Skin of body (tissue), 2 donors: ENCODE measurements around the gene CREB3L1. TPM values are rescaled to one million over a fixed set of nuclear protein-coding genes. Genes with fewer than 3 reads are reported as not detected.
A peak's percentile ranks its signal among the peaks of the same experiment; 100 is the strongest.

ENCODE experiments used
- DNase-seq: peaks from one replicate; lab custom pipeline; 2025; lab: John Stamatoyannopoulos, UW
- total RNA-seq: library from RNA; depleted of rRNA; stranded (reverse); fragments of >200 nt; gene quantifications from one replicate; pipeline ENCODE4 v1.2.3, GENCODE V29; 2014

The CREB3L1 gene
- total RNA-seq, 1 donor from 2014 or later: 27.1 TPM

GRCh38 chr11:46272816-46273427, 4.5 kb upstream of the CREB3L1 start:
- peak; percentile 87 for DNase-seq

- peak; percentile 10 for DNase-seq
These were observed 3.8 kb upstream of the CREB3L1 start for GRCh38 chr11:46273511-46274205.

GRCh38 chr11:46275964-46276641, 1.4 kb upstream of the CREB3L1 start:
- DNase-seq: no peak

- DNase-seq: peak; percentile 70
These were observed 195 bp upstream of the CREB3L1 start for GRCh38 chr11:46277313-46277621.

DNA sequence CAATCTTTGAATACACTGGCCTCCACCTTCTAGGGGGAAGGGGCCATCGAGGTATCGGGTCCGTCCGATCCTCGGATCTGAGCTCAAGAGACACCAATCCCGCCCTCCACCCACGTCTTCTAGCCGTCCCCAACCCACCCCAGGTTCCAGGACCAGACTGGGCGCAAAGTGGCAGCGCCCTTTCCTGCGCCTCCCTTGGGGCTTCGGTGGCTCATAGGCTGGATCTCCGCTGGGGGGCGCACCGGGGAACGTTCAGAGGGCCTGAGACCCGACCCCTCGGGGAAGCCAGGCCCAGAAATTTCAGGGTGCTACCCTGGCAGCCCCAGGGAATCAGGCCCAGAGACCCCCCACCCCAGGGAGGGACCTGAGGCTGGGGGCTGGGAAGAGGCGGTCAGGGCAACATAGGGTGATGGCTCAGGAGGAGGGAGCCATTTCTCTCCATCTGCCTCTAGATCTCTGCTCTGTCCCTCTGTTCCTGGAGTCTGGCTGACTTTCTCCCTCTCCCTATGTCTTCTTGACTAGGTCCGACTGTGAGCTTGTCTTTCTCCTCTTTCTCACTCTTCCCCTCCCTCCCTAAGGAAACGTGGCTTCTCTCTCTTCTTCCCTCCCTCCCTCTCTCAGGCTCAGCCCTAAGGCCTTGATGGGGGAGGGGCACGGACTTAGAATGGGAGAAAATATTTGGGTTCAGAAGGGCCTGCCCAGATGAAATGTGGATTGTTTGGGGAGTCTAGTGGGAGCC, 1.1 kb downstream of the CREB3L1 start:
- no peak for DNase-seq

DNA sequence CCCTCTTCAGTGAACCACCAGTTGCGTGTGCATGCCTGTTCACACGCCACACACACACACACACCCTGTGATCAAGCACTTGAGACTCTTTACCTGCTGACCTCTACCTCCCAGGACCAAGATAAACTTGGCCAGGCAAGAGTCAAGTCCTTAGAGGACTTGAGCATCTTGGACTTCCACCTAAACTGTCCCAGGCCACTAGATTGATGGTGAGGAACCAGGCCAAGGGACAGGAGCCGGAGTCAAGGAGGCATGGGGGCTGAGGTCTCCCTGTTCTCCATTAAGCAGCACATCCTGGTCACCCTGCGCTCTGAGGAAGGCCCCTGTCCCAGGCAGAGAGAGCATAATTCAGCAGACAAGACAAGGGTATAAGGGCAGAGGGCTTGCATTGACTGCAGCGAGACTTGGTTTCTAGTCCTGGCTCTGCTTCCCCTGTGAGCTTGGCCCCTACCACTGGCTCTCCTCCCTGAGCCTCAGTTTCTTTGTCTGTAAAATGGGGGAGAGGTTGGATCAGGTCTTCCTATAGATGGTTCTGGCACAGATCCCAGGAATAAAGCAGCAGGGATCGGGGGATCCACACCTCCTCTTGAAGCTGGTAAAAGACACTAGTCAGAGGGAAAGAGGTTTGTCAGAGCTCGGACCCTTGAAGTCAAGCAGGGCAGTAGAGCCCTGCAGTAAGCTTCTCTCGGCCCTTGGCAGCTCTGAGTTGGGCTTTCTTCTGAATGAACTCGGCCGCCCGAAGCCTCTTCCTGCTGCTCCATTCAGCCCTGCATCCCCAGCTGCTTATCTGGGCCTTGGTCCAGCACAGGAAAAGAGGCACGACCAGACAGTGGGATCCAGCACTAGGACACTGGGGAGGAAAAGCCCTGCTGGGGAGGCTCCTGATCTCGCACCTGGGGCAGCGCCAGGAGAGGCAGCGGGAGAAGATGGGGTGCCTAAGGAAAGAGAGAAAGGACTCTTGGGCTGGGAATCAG, 2.0 kb downstream of the CREB3L1 start:
- peak; percentile 60 for DNase-seq

- DNase-seq: no peak
These were observed 3.2 kb downstream of the CREB3L1 start for GRCh38 chr11:46280706-46281105.

- peak; percentile 29 for DNase-seq
These were observed 3.9 kb downstream of the CREB3L1 start for GRCh38 chr11:46281371-46281831.

GRCh38 chr11:46285173-46285572, 7.7 kb downstream of the CREB3L1 start:
- DNase-seq: peak; percentile 7

DNA sequence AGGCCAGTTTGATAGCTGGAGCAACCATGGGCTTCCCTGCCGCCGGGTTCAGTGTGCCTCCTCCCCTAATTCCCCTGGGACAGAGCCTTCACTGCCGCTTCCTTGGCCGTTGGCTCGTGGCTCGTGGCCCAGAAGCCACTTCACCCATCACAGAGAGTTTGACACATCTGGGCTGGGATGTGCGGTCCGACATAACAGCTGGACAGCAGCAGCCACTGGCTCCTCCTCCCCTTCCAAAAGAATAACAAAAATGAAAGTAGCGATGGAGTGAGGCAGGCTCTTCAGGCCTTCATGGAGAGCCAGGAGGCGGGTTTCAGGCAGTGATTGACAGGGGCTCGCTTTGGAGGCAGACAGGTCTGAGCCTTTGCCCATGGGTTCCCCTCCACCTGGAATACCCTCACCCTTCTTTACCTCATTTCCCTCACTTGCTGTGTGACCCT, 8.2 kb downstream of the CREB3L1 start:
- DNase-seq: no peak

GRCh38 chr11:46286789-46287188, 9.3 kb downstream of the CREB3L1 start:
- DNase-seq: no peak

DNA sequence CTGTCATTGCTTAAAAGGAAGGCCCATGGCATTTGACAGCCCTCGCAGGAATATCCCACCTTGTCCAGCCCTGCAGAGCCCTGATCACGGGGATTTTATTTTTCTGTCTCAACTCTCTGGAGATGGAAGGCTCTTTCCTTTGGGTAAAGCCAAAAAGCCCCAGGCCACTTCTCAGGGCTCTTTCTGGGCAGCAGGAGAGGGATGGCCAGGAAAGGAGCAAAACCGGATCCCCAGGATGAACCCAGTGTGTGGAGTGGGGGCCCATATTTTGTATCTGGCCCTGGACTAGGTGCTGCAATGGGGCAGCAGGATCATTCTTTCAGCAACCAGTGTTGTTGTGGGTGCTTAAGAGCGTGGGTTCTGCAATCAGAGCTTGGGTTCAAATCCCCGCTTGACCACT, 11.0 kb downstream of the CREB3L1 start:
- DNase-seq: no peak

- DNase-seq: no peak
These were observed 12.5 kb downstream of the CREB3L1 start for GRCh38 chr11:46290011-46290410.

GRCh38 chr11:46290598-46291309, 13.3 kb downstream of the CREB3L1 start:
- peak; percentile 93 for DNase-seq

DNA sequence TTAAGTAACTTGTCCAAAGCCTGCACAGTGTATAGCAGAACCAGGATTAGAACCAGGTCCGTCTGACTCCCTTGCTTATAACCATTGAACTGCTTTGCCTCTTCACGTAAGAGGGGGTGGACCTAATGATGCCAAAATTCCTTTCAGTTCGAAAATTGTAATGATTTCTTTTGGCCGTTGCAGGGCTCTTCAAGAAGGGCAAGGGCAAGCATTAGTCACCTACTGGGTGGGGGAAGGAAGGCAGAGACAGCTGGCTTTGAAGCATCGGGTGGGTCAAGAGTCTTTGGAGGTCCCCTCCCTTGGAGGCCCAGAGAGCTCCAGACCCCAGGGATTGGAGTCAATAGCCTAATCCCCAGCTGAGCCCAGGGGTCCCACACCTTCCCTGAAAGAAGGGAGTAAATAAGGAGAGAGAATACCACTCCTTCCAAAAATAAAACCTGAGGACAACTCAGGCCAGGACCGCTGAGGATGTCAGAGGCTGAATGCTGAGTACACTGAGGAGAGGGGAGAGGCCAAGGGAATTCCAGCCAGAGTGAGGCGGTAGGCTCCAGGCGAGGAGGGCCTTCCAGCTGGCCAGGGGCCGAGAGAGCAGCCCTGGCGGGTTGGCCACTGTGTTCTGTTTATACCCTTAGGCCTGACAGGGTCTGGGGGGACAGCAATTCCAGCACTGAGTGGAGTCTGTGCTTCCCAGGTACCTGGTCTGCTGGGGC, 14.1 kb downstream of the CREB3L1 start:
- DNase-seq: no peak

DNA sequence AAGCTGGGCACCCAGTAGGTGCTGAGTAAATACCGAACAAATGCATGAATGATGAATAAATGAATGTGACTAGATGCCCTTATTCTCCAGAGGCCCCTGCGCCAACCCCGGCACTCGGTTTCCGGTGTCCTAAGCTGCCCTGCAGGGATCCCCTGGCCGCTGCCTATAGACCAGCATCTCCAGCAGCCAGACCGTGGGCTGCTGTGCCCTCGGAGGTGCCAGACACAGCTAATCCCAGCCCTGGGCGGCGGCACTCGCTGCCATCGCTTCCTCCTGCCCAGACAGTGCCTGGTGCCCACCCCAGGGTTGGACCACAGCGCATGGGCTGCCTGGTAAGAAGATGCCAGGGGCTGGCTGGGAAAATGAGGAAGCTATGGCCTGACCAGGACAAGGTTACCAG, 15.6 kb downstream of the CREB3L1 start:
- no peak for DNase-seq

GRCh38 chr11:46293641-46294103, 16.2 kb downstream of the CREB3L1 start:
- peak; percentile 72 for DNase-seq

- peak; percentile 35 for DNase-seq
These were observed 17.2 kb downstream of the CREB3L1 start for GRCh38 chr11:46294365-46295309.
